ENCODE data around the gene ZMPSTE24.
A peak's percentile ranks its signal among the peaks of the same experiment; 100 is the strongest.

The ZMPSTE24 gene

DNA sequence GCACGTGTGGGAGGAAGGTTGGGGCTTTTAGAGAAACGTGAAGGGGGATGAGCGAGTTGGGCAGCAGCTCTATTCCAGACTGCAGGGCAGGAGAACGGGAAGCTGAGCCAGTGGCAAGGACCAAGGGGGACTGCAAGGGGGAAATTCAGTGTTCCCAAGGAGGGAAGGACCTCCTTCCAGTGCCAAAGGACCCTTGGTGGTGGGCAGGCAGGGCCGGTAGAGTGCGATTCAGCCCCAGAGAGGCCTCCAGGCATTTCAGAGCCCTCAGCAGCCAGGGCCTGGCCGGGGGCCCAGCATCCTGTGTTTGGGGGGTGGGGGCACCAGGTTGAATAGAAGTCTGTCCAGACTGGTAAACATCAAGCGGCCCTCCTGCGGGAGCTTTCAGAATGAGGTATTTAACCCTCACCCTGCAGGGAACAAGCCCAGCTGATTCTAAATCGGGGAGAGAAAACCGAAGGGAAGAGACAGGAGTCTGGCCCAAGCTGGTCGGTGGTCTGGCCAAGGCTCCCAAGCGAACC lies 56.7 kb downstream of the ZMPSTE24 start:
- H3K4me3 ChIP-seq (ENCODE audit: low read length in 2 of 2), result peak overlapping the region; percentile 56 to 64
- no CpG with 5 or more reads among the region's 13 CpGs for WGBS, 2 donors (ENCODE audit: extremely low coverage in 2 of 2, insufficient read length in 2 of 2, insufficient replicate concordance in 1 of 2)
- peak overlapping the region; percentile 59 for H2BK12ac ChIP-seq (ENCODE audit: low read length)
- H3K27ac ChIP-seq (replicated peaks; ENCODE audit: low read length), result peak overlapping the region; percentile 79
- no peaks in the 10 kb centered on the region for H3K9me3 ChIP-seq (replicated peaks in 1 of 2; ENCODE audit: control insufficient read depth in 2 of 2, insufficient read depth in 1 of 2, low read depth in 1 of 2, low read length in 2 of 2)
- H4K91ac ChIP-seq (ENCODE audit: low read depth, low read length, poor library complexity), result peak overlapping the region; percentile 6
- peaks cover 12 to 24% of the 10 kb centered on the region in 2 donors for H3K4me1 ChIP-seq (ENCODE audit: control insufficient read depth in 2 of 2, insufficient read depth in 1 of 2, low read depth in 1 of 2, low read length in 2 of 2)
- peaks cover 1% of the 10 kb centered on the region for H3K79me1 ChIP-seq (ENCODE audit: low read depth, low read length)
- H2AFZ ChIP-seq (ENCODE audit: low read length), result peak overlapping the region; percentile 97
- H3K4ac ChIP-seq (ENCODE audit: low read length), result no peak overlapping the region
- peak overlapping the region; percentile 17 for H4K8ac ChIP-seq (ENCODE audit: low read depth, low read length)
- H3K4me2 ChIP-seq (ENCODE audit: insufficient read depth, low read length, poor library complexity, severe bottlenecking), result peak overlapping the region; percentile 34
- no peak overlapping the region for H3K14ac ChIP-seq (ENCODE audit: low read length)
- H3K36me3 ChIP-seq (replicated peaks in 1 of 2; ENCODE audit: control insufficient read depth in 2 of 2, insufficient read depth in 2 of 2, low read length in 2 of 2), result no peaks in the 10 kb centered on the region
- H2BK120ac ChIP-seq (ENCODE audit: low read depth, low read length), result peak overlapping the region; percentile 53
- peak overlapping the region; percentile 98 for H3K18ac ChIP-seq (ENCODE audit: low read length)
- DNase-seq (ENCODE audit: low spot score), result no peak
- peak overlapping the region; percentile 2 for H2BK15ac ChIP-seq (ENCODE audit: low read length)
- H3K9ac ChIP-seq (ENCODE audit: low read depth, low read length, poor library complexity), result peak overlapping the region; percentile 22
- peaks cover 12 to 39% (median 24%) of the 10 kb centered on the region in 3 experiments for H3K27me3 ChIP-seq (ENCODE audit: control insufficient read depth in 3 of 3, insufficient read depth in 3 of 3, low read depth in 1 of 3, low read length in 3 of 3)
- H2AK5ac ChIP-seq (ENCODE audit: low read depth, low read length), result peak overlapping the region; percentile 81
- peak overlapping the region; percentile 26 for H3K23ac ChIP-seq (ENCODE audit: low read depth, low read length, poor library complexity)
- peak overlapping the region; percentile 96 for H2BK5ac ChIP-seq (ENCODE audit: low read length)

DNA sequence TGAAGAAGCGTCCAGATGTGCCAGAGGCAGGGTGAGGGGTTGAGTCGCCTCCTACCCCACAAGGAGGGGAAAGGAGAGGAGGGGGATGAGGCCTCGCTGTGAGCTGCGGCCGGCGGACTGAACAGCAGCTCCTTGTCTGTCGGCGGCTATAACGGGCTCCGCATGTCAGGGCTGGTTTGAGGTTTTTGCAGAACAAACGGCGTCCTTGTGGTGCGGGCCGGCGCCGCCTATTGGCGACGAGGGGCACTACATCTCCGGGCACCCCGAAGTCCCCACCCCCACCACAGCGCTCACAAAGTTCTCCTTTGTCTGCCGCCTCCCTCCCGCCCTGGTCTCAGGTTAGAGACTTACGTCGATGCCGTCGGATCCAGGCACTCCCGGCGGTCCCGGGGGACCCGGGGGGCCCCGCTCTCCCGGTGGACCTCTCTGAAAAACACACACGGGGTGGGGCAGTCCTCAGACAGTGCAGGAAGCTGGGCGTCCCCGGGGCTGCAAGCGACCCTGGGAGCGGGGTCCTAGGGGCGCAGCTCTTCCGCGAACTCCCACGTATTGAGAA lies 57.3 kb downstream of the ZMPSTE24 start:
- Histone ChIP-seq H3K4ac (ENCODE audit: low read length) (no peak overlapping the region), H3K9ac (ENCODE audit: low read depth, low read length, poor library complexity) (no peak overlapping the region), H3K14ac (ENCODE audit: low read length) (no peak overlapping the region), H3K36me3 (replicated peaks in 1 of 2; ENCODE audit: control insufficient read depth in 2 of 2, insufficient read depth in 2 of 2, low read length in 2 of 2) (no peaks in the 10 kb centered on the region), H2BK12ac (ENCODE audit: low read length) (no peak overlapping the region), H3K9me3 (replicated peaks in 1 of 2; ENCODE audit: control insufficient read depth in 2 of 2, insufficient read depth in 1 of 2, low read depth in 1 of 2, low read length in 2 of 2) (no peaks in the 10 kb centered on the region), H3K18ac (ENCODE audit: low read length) (peak overlapping the region; percentile 98), H2AFZ (ENCODE audit: low read length) (peak overlapping the region; percentile 97), H2BK120ac (ENCODE audit: low read depth, low read length) (peak overlapping the region; percentile 25), H2BK15ac (ENCODE audit: low read length) (peak overlapping the region; percentile 90), H3K4me3 (ENCODE audit: low read length in 2 of 2) (peak overlapping the region; percentile 64 to 87), H3K27me3 (ENCODE audit: control insufficient read depth in 3 of 3, insufficient read depth in 3 of 3, low read depth in 1 of 3, low read length in 3 of 3) (peaks cover 12 to 39% (median 24%) of the 10 kb centered on the region in 3 experiments), H3K27ac (replicated peaks; ENCODE audit: low read length) (peak overlapping the region; percentile 79), H2AK5ac (ENCODE audit: low read depth, low read length) (peak overlapping the region; percentile 81), H4K91ac (ENCODE audit: low read depth, low read length, poor library complexity) (no peak overlapping the region), H3K79me1 (ENCODE audit: low read depth, low read length) (peaks cover 1% of the 10 kb centered on the region), H3K4me2 (ENCODE audit: insufficient read depth, low read length, poor library complexity, severe bottlenecking) (peak overlapping the region; percentile 87), H3K4me1 (ENCODE audit: control insufficient read depth in 2 of 2, insufficient read depth in 1 of 2, low read depth in 1 of 2, low read length in 2 of 2) (peaks cover 12 to 21% of the 10 kb centered on the region in 2 donors), H3K23ac (ENCODE audit: low read depth, low read length, poor library complexity) (peak overlapping the region; percentile 26), H4K8ac (ENCODE audit: low read depth, low read length) (no peak overlapping the region), H2BK5ac (ENCODE audit: low read length) (peak overlapping the region; percentile 96)
- peak; percentile 86 for DNase-seq (ENCODE audit: low spot score)
- WGBS, 2 donors (ENCODE audit: extremely low coverage in 2 of 2, insufficient read length in 2 of 2, insufficient replicate concordance in 1 of 2), result no CpG with 5 or more reads among the region's 42 CpGs

DNA sequence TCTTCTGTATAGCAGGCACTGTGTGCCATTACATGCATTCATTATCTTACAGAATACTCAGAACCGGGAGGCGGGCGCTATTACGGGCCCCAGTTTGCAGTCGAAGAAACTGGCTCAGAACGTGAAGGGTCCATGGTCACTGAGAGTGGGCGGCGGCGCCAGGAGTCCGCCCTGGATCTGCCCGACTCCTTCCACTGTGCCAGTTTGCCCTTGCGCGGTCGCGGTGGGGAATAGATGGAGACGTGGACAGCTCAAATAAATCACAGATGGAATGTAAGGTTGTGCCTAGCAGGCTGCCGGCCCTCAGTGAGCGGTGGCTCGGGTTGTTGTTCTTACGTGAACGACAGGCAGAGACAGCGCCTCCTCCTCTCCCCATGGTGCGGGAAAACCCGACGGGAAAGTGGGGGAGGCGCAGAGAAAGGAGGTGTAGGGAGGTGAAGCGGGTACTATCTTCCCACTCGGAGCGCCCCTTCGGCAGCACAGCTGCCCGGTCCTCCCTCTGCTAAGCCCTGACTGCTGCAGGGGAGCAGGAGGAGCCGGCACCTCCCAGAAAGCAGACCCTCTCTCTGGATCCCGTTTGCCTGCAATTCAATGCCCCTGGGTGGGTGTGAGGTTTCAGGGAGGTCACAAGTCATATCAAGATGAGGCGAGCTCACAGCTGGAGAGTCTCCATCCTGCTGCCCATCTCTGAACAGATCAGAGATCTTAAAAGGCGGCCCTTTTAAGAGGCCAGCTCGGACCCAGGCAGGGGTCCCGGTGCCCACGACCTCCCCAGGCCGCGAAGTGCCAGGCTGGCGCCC lies 58.0 kb downstream of the ZMPSTE24 start:
- Histone ChIP-seq H4K8ac (ENCODE audit: low read depth, low read length) (no peak overlapping the region), H3K9ac (ENCODE audit: low read depth, low read length, poor library complexity) (peak overlapping the region; percentile 82), H2BK5ac (ENCODE audit: low read length) (peak overlapping the region; percentile 96), H3K36me3 (replicated peaks in 1 of 2; ENCODE audit: control insufficient read depth in 2 of 2, insufficient read depth in 2 of 2, low read length in 2 of 2) (no peaks in the 10 kb centered on the region), H2AK5ac (ENCODE audit: low read depth, low read length) (peak overlapping the region; percentile 91), H3K23ac (ENCODE audit: low read depth, low read length, poor library complexity) (peak overlapping the region; percentile 59), H2AFZ (ENCODE audit: low read length) (peak overlapping the region; percentile 97), H3K4me1 (ENCODE audit: control insufficient read depth in 2 of 2, insufficient read depth in 1 of 2, low read depth in 1 of 2, low read length in 2 of 2) (peaks cover 12 to 21% of the 10 kb centered on the region in 2 donors), H4K91ac (ENCODE audit: low read depth, low read length, poor library complexity) (peak overlapping the region; percentile 69), H2BK15ac (ENCODE audit: low read length) (peak overlapping the region; percentile 90), H2BK120ac (ENCODE audit: low read depth, low read length) (peak overlapping the region; percentile 13), H3K14ac (ENCODE audit: low read length) (no peak overlapping the region), H2BK12ac (ENCODE audit: low read length) (no peak overlapping the region), H3K18ac (ENCODE audit: low read length) (peak overlapping the region; percentile 80), H3K9me3 (replicated peaks in 1 of 2; ENCODE audit: control insufficient read depth in 2 of 2, insufficient read depth in 1 of 2, low read depth in 1 of 2, low read length in 2 of 2) (no peaks in the 10 kb centered on the region), H3K4me3 (ENCODE audit: low read length in 2 of 2) (peak overlapping the region; percentile 64 to 87), H3K4ac (ENCODE audit: low read length) (no peak overlapping the region), H3K4me2 (ENCODE audit: insufficient read depth, low read length, poor library complexity, severe bottlenecking) (peak overlapping the region; percentile 87), H3K27ac (replicated peaks; ENCODE audit: low read length) (no peak overlapping the region), H3K79me1 (ENCODE audit: low read depth, low read length) (peaks cover 1% of the 10 kb centered on the region), H3K27me3 (ENCODE audit: control insufficient read depth in 3 of 3, insufficient read depth in 3 of 3, low read depth in 1 of 3, low read length in 3 of 3) (peaks cover 12 to 39% (median 24%) of the 10 kb centered on the region in 3 experiments)
- peak; percentile 48 for DNase-seq (ENCODE audit: low spot score)
- no CpG with 5 or more reads among the region's 41 CpGs for WGBS, 2 donors (ENCODE audit: extremely low coverage in 2 of 2, insufficient read length in 2 of 2, insufficient replicate concordance in 1 of 2)

Data from neuronal stem cell (in vitro differentiated cells).